K562 (cell line): ENCODE measurements around the gene DCTD. TPM values are rescaled to one million over a fixed set of nuclear protein-coding genes. Genes with fewer than 3 reads are reported as not detected.

Experiments
- ATF7 ChIP-seq: fragments of 450-650 bp; IDR thresholded peaks from 2 replicates; pipeline ENCODE4 v1.7.1; 2014; ENCODE audit warnings: mild to moderate bottlenecking, moderate library complexity
- BHLHE40 ChIP-seq: IDR thresholded peaks from 2 replicates; pipeline ENCODE4 v1.6.1; 2011; ENCODE audit warnings: low read length, improper control_type of control experiment
- CAMTA2 ChIP-seq: fragments of 250-450 bp; sonication (Bioruptor Pico); conservative IDR thresholded peaks from 2 replicates; pipeline ENCODE4 v1.5.1; 2022
- CHCHD3 ChIP-seq: fragments of 250-450 bp; sonication (Bioruptor Pico); IDR thresholded peaks from 2 replicates; pipeline ENCODE4 v2.1.2; 2022; ENCODE audit warnings: mild to moderate bottlenecking
- DPF2 ChIP-seq: fragments of 450-650 bp; IDR thresholded peaks from 2 replicates; pipeline ENCODE4 v1.6.1; 2016
- E2F3 ChIP-seq: fragments of 250-450 bp; sonication (Bioruptor Pico); IDR thresholded peaks from 2 replicates; pipeline ENCODE4 v1.4.0; 2020; ENCODE audit warnings: mild to moderate bottlenecking
- EGR1 ChIP-seq: fragments of 450-650 bp; conservative IDR thresholded peaks from 2 replicates; pipeline ENCODE4 v1.6.1; 2017; ENCODE audit warnings: mild to moderate bottlenecking
- FOXP1 ChIP-seq: sonication (generic); formaldehyde crosslinking; IDR thresholded peaks from 2 replicates; pipeline ENCODE4 v1.8.0; 2022; ENCODE audit warnings: mild to moderate bottlenecking, missing genetic modification reagents
- HLTF ChIP-seq: fragments of 450-650 bp; IDR thresholded peaks from 2 replicates; pipeline ENCODE4 v1.6.1; 2016
- JUN ChIP-seq, 2 experiments: sonication (generic) in 1 of 2; formaldehyde crosslinking in 1 of 2; IDR thresholded peaks; 2 replicates each; pipeline versions ENCODE4 v1.6.1 to v1.8.0; 2012 to 2022; ENCODE audit warnings: borderline replicate concordance in 2 of 2, mild to moderate bottlenecking in 2 of 2, improper control_type of control experiment in 1 of 2, low read depth in 1 of 2, low read length in 1 of 2, missing genetic modification reagents in 1 of 2
- JUND ChIP-seq, 2 experiments: IDR thresholded peaks; 2 replicates in 1 of 2; 3 replicates in 1 of 2; pipeline ENCODE4 v1.6.1; 2011; ENCODE audit warnings: borderline replicate concordance in 2 of 2, low read depth in 2 of 2, low read length in 2 of 2, improper control_type of control experiment in 1 of 2, missing biosample characterization in 1 of 2, missing genetic modification characterization in 1 of 2, missing genetic modification reagents in 1 of 2
- KDM2B ChIP-seq: fragments of 250-450 bp; sonication (Bioruptor Pico); IDR thresholded peaks from 2 replicates; pipeline ENCODE4 v1.8.0; 2021; ENCODE audit warnings: mild to moderate bottlenecking, moderate library complexity
- NFE2L1 ChIP-seq: fragments of 450-650 bp; IDR thresholded peaks from 2 replicates; pipeline ENCODE4 v1.6.1; 2016; ENCODE audit warnings: missing genetic modification characterization, low read depth, mild to moderate bottlenecking, missing compliant biosample characterization, moderate library complexity, borderline replicate concordance
- NR4A1 ChIP-seq, 2 experiments: fragments of 250-450 bp in 1 of 2; fragments of 450-650 bp in 1 of 2; sonication (Bioruptor Pico) in 1 of 2; IDR thresholded peaks; 2 replicates each; pipeline versions ENCODE4 v1.4.0 to v1.6.1; 2016 to 2020; ENCODE audit warnings: mild to moderate bottlenecking in 2 of 2, missing compliant biosample characterization in 1 of 2, missing genetic modification characterization in 1 of 2, moderate library complexity in 1 of 2
- SMARCA5 ChIP-seq: fragments of 450-650 bp; IDR thresholded peaks from 2 replicates; pipeline ENCODE4 v1.6.1; 2016
- SP2 ChIP-seq: IDR thresholded peaks from 2 replicates; pipeline ENCODE4 v1.6.1; 2011; ENCODE audit warnings: mild to moderate bottlenecking, low read depth, low read length, moderate library complexity; ENCODE audit not compliant: poor library complexity, severe bottlenecking; ENCODE audit errors: extremely low read depth
- SREBF1 ChIP-seq: fragments of 150-350 bp; IDR thresholded peaks from 2 replicates; pipeline ENCODE4 v1.6.1; 2014; ENCODE audit warnings: antibody characterized with exemption, low read depth, low read length, borderline replicate concordance
- TFAM ChIP-seq: fragments of 250-450 bp; sonication (Bioruptor Pico); conservative IDR thresholded peaks from 2 replicates; pipeline ENCODE4 v1.5.0; 2021; ENCODE audit warnings: mild to moderate bottlenecking, moderate library complexity
- USF1 ChIP-seq: sonication (generic); formaldehyde crosslinking; IDR thresholded peaks from 2 replicates; pipeline ENCODE4 v1.9.0; 2022; ENCODE audit warnings: mild to moderate bottlenecking, missing genetic modification reagents
- USF2 ChIP-seq: sonication (generic); formaldehyde crosslinking; IDR thresholded peaks from 2 replicates; pipeline ENCODE4 v1.5.0; 2020; ENCODE audit warnings: missing genetic modification reagents
- ZNF184 ChIP-seq: sonication (generic); formaldehyde crosslinking; IDR thresholded peaks from 2 replicates; pipeline ENCODE4 v1.5.0; 2020; ENCODE audit warnings: missing genetic modification reagents
- ZNF384 ChIP-seq: IDR thresholded peaks from 2 replicates; pipeline ENCODE4 v1.6.1; 2012; ENCODE audit warnings: low read depth, low read length, improper control_type of control experiment
- ZNF444 ChIP-seq: fragments of 250-450 bp; sonication (Bioruptor Pico); IDR thresholded peaks from 2 replicates; pipeline ENCODE4 v1.4.0; 2020; ENCODE audit warnings: mild to moderate bottlenecking, moderate library complexity
- ZNF445 ChIP-seq: fragments of 250-450 bp; sonication (Bioruptor Pico); IDR thresholded peaks from 2 replicates; pipeline ENCODE4 v1.4.0; 2020; ENCODE audit warnings: low read depth, mild to moderate bottlenecking, moderate library complexity
- ZNF584 ChIP-seq: fragments of 200-800 bp; sonication (Bioruptor generic); IDR thresholded peaks from 2 replicates; pipeline ENCODE4 v1.6.1; 2016; ENCODE audit warnings: low read depth, mild to moderate bottlenecking, missing genetic modification characterization, missing compliant biosample characterization
- ZNF740 ChIP-seq, 3 experiments: fragments of 200-800 bp in 1 of 3; sonication (Bioruptor generic) in 1 of 3; sonication (generic) in 1 of 3; formaldehyde crosslinking in 1 of 3; IDR thresholded peaks; 2 replicates each; pipeline versions ENCODE4 v1.6.1 to v1.8.0; 2016 to 2022; ENCODE audit warnings: mild to moderate bottlenecking in 2 of 3, missing compliant biosample characterization in 2 of 3, missing genetic modification characterization in 2 of 3, missing genetic modification reagents in 1 of 3
- polyA plus RNA-seq, 8 experiments: library from polyadenylated mRNA; depleted of rRNA in 4 of 8; stranded (reverse) in 5 of 8; unstranded in 3 of 8; fragments of >200 nt; fragmentation: Nextera tagmentation in 2 of 8; fragmentation: Illumina TruSeq in 1 of 8; extraction: Ambion mirVana in 2 of 8; extraction: Trizol in 1 of 8; gene quantifications; 2 replicates each; pipeline versions ENCODE4 v1.2.1 to v1.2.3, GENCODE V29; 2011 to 2014; ENCODE audit warnings: inconsistent platforms in 1 of 8, missing spikeins in 1 of 8
- total RNA-seq, 7 experiments: library from RNA; depleted of rRNA in 6 of 7; stranded (reverse); fragments of >200 nt in 6 of 7; fragmentation: Illumina TruSeq in 2 of 7; extraction: Trizol in 2 of 7; gene quantifications; 2 replicates each; pipeline versions ENCODE4 v1.2.1 to v1.2.3, GENCODE V29; 2011 to 2021; ENCODE audit warnings: low replicate concordance in 1 of 7

DCTD gene
- total and polyA plus RNA-seq, 9 of the 15 experiments (the other 6 are each of a cell fraction or from before 2014, with no cell fraction given), result 38.7 to 114 (median 76.5) TPM

- no peak for TF ChIP-seq USF1 (CRISPR knock-in tag)
- TF ChIP-seq ZNF184, result no peak
- TF ChIP-seq TFAM (CRISPR knock-in tag), result no peak
- no peak for TF ChIP-seq HLTF
- no peak for TF ChIP-seq ZNF584
- no peak for TF ChIP-seq ZNF445
- no peak for TF ChIP-seq NR4A1 (CRISPR knock-in tag; IDR thresholded peaks at IDR 0.05)
- no peak for TF ChIP-seq NR4A1 (tag; IDR thresholded peaks at IDR 0.05)
- no peak for TF ChIP-seq KDM2B (CRISPR knock-in tag)
- TF ChIP-seq NFE2L1 (tag), result no peak
- no peak for TF ChIP-seq EGR1
- peak; percentile 69; the same call in 1 of the 2 replicates for TF ChIP-seq ATF7
- no peak for TF ChIP-seq FOXP1 (CRISPR knock-in tag)
- TF ChIP-seq E2F3 (CRISPR knock-in tag), result no peak
- peak; percentile 43; the same call in 1 of the 2 replicates for TF ChIP-seq JUND (IDR thresholded peaks at IDR 0.05; ENCODE audit: borderline replicate concordance, low read depth, low read length)
- TF ChIP-seq JUND (tag; IDR thresholded peaks at IDR 0.05; ENCODE audit: borderline replicate concordance, low read depth, low read length), result no peak; the same call in 2 of the 3 replicates
- no peak for TF ChIP-seq SMARCA5
- TF ChIP-seq ZNF384, result no peak
- no peak for TF ChIP-seq SP2
- TF ChIP-seq BHLHE40, result no peak
- no peak for TF ChIP-seq CAMTA2 (CRISPR knock-in tag)
- TF ChIP-seq ZNF444 (CRISPR knock-in tag), result no peak
- TF ChIP-seq ZNF740 (CRISPR knock-in tag; IDR thresholded peaks at IDR 0.05), result peak; percentile 81
- TF ChIP-seq ZNF740 (tag; IDR thresholded peaks at IDR 0.05), result no peak; a peak in 1 of 4 replicates
- TF ChIP-seq JUN (IDR thresholded peaks at IDR 0.05; ENCODE audit: borderline replicate concordance, low read depth, low read length), result peak; percentile 44; the same call in 1 of the 2 replicates
- TF ChIP-seq JUN (CRISPR knock-in tag; IDR thresholded peaks at IDR 0.05; ENCODE audit: borderline replicate concordance), result no peak
- no peak for TF ChIP-seq SREBF1
- TF ChIP-seq DPF2, result 0 out of 2 replicates have a peak, but pooled peaks have one; percentile 15
- no peak for TF ChIP-seq USF2 (CRISPR knock-in tag)
- TF ChIP-seq CHCHD3 (CRISPR knock-in tag), result no peak
These were observed 8.1 kb upstream of the DCTD start (continued) for GRCh38 chr4:182925298-182925757.
